Liver (tissue), 9 donors: Measurements from ENCODE around the gene SEC14L3. TPM values are rescaled to one million over a fixed set of nuclear protein-coding genes. Genes with fewer than 3 reads are reported as not detected.

Experiments used
- DNase-seq: peaks from one replicate; pipeline ENCODE4 v3.0.0-alpha.2; 2017; ENCODE audit warnings: low spot score
- H3K27ac ChIP-seq, 2 donors: one replicate each; pipeline ENCODE4 v1.7.0; 2013; ENCODE audit warnings: inconsistent platforms in 2 of 2, low read length in 2 of 2, control low read depth in 1 of 2, low read depth in 1 of 2, mild to moderate bottlenecking in 1 of 2
- H3K27me3 ChIP-seq, 4 donors: one replicate each; pipeline versions ENCODE4 v1.6.1 to v1.7.0; 2013; ENCODE audit warnings: low read length in 3 of 4, inconsistent platforms in 1 of 4, mild to moderate bottlenecking in 1 of 4, moderate library complexity in 1 of 4; ENCODE audit not compliant: control insufficient read depth in 4 of 4, insufficient read depth in 4 of 4
- H3K36me3 ChIP-seq, 4 donors: one replicate each; pipeline versions ENCODE4 v1.6.1 to v1.7.0; 2013; ENCODE audit warnings: low read length in 3 of 4, mild to moderate bottlenecking in 3 of 4, low read depth in 1 of 4, moderate library complexity in 1 of 4; ENCODE audit not compliant: control insufficient read depth in 4 of 4, insufficient read depth in 3 of 4
- H3K4me1 ChIP-seq, 4 donors: one replicate each; pipeline versions ENCODE4 v1.6.1 to v1.7.0; 2013; ENCODE audit warnings: low read length in 3 of 4, mild to moderate bottlenecking in 3 of 4, moderate library complexity in 1 of 4; ENCODE audit not compliant: control insufficient read depth in 4 of 4, insufficient read depth in 4 of 4
- H3K4me3 ChIP-seq, 3 donors: one replicate each; pipeline versions ENCODE4 v1.6.1 to v1.7.0; 2013; ENCODE audit warnings: low read length in 3 of 3, control low read depth in 1 of 3, low read depth in 1 of 3, mild to moderate bottlenecking in 1 of 3
- H3K9ac ChIP-seq, 2 donors: one replicate each; pipeline ENCODE4 v1.7.0; 2013; ENCODE audit warnings: low read length in 2 of 2, mild to moderate bottlenecking in 2 of 2, moderate library complexity in 2 of 2, control low read depth in 1 of 2, low read depth in 1 of 2
- H3K9me3 ChIP-seq, 4 donors: one replicate each; pipeline versions ENCODE4 v1.6.1 to v1.7.0; 2013; ENCODE audit warnings: low read length in 3 of 4; ENCODE audit not compliant: control insufficient read depth in 4 of 4
- EGR1 ChIP-seq, 2 donors: IDR thresholded peaks; 2 replicates each; pipeline ENCODE4 v1.6.1; 2016 to 2018; ENCODE audit warnings: antibody characterized with exemption in 2 of 2, low read depth in 2 of 2
- FOXA1 ChIP-seq: IDR thresholded peaks from 2 replicates; pipeline ENCODE4 v1.6.1; 2016; ENCODE audit warnings: antibody characterized with exemption
- FOXA2 ChIP-seq: IDR thresholded peaks from 2 replicates; pipeline ENCODE4 v1.6.1; 2016; ENCODE audit warnings: antibody characterized with exemption
- GABPA ChIP-seq, 2 donors: IDR thresholded peaks in 1 of 2; conservative IDR thresholded peaks in 1 of 2; 2 replicates each; pipeline ENCODE4 v1.6.1; 2016; ENCODE audit warnings: antibody characterized with exemption in 2 of 2, mild to moderate bottlenecking in 1 of 2, moderate library complexity in 1 of 2
- HNF4A ChIP-seq, 2 donors: conservative IDR thresholded peaks; 2 replicates each; pipeline ENCODE4 v1.6.1; 2016; ENCODE audit warnings: antibody characterized with exemption in 2 of 2, mild to moderate bottlenecking in 2 of 2
- HNF4G ChIP-seq: IDR thresholded peaks from 2 replicates; pipeline ENCODE4 v1.6.1; 2016; ENCODE audit warnings: antibody characterized with exemption
- JUND ChIP-seq, 2 donors: IDR thresholded peaks; 2 replicates each; pipeline ENCODE4 v1.6.1; 2016; ENCODE audit warnings: antibody characterized with exemption in 2 of 2
- NR2F2 ChIP-seq: IDR thresholded peaks from 2 replicates; pipeline ENCODE4 v1.6.1; 2016; ENCODE audit warnings: antibody characterized with exemption
- RAD21 ChIP-seq, 2 donors: IDR thresholded peaks; 2 replicates each; pipeline ENCODE4 v1.6.1; 2016; ENCODE audit warnings: antibody characterized with exemption in 2 of 2, mild to moderate bottlenecking in 2 of 2
- RXRA ChIP-seq, 2 donors: IDR thresholded peaks; 2 replicates each; pipeline ENCODE4 v1.6.1; 2017 to 2018; ENCODE audit warnings: antibody characterized with exemption in 2 of 2, mild to moderate bottlenecking in 1 of 2
- SP1 ChIP-seq: IDR thresholded peaks from 2 replicates; pipeline ENCODE4 v1.6.1; 2018; ENCODE audit warnings: antibody characterized with exemption, mild to moderate bottlenecking
- TAF1 ChIP-seq: conservative IDR thresholded peaks from 2 replicates; pipeline ENCODE4 v1.6.1; 2016; ENCODE audit warnings: antibody characterized with exemption, mild to moderate bottlenecking
- YY1 ChIP-seq: IDR thresholded peaks from 2 replicates; pipeline ENCODE4 v1.6.1; 2016; ENCODE audit warnings: antibody characterized with exemption, mild to moderate bottlenecking
- WGBS: extraction: QIAGEN DNeasy Blood & Tissue Kit; methylation state at CpG from one replicate; pipeline ENCODE4 v1.1.7; 2013; 5-methylcytosine and 5-hydroxymethylcytosine counted together
- polyA plus RNA-seq, 2 donors: library from polyadenylated mRNA; stranded (reverse) in 1 of 2; unstranded in 1 of 2; fragments of 200-250 nt in 1 of 2; fragments of >200 nt in 1 of 2; fragmentation: Nextera tagmentation in 1 of 2; extraction: Ambion mirVana in 1 of 2; gene quantifications; one replicate each; pipeline versions ENCODE4 v1.2.1 to v1.2.3, GENCODE V29; 2013 to 2015
- total RNA-seq, 2 donors: library from RNA; depleted of rRNA; stranded (reverse); fragments of >200 nt; gene quantifications; one replicate each; pipeline ENCODE4 v1.2.3, GENCODE V29; 2014
- TF ChIP-seq, protein P1 (sequence below): IDR thresholded peaks from 2 replicates; pipeline ENCODE4 v1.6.1; 2016; ENCODE audit warnings: antibody characterized with exemption, mild to moderate bottlenecking
- TF ChIP-seq, protein P2 (sequence below): IDR thresholded peaks from 2 replicates; pipeline ENCODE4 v1.6.1; 2016; ENCODE audit warnings: antibody characterized with exemption
- TF ChIP-seq, protein P3 (sequence below): fragments of 150-350 bp; IDR thresholded peaks from 2 replicates; pipeline ENCODE4 v1.5.1; 2017; ENCODE audit warnings: improper control_type of control experiment, low read depth, low read length; ENCODE audit not compliant: missing input control
- TF ChIP-seq, protein P4 (sequence below): IDR thresholded peaks from 2 replicates; pipeline ENCODE4 v1.6.1; 2016; ENCODE audit warnings: antibody characterized with exemption
- donor health status: healthy.
- donor health status: healthy.
- donor health status: healthy.
- donor health status: healthy.
- donor health status: healthy.

The SEC14L3 gene
- total and polyA plus RNA-seq, 4 donors: 0.32 to 0.33 TPM; not detected in 2

DNA sequence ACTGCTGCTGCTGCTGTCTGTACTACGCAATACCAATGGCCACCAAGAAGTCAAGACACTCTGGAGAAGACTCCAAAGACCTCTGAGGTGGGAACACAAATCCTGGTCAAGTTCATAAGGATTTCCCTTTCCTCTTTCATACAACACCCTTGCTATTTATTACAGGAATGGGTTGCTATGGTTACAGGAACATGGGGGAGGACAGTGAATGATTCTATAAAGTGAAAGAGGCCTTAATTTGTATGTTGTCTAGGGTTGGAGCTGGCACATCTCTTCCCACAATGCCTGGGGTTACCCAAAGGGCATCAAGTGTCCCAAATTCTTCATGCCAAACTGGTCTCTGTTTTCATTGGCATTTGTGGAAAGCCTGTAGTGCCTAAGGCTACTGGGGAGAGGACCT, 11.4 kb upstream of the SEC14L3 start:
- H3K27me3 ChIP-seq: no peaks in the 10 kb centered on the region
- peaks cover 4 to 26% (median 14%) of the 10 kb centered on the region in 4 donors for H3K4me1 ChIP-seq
- no peak overlapping the region for H3K9ac ChIP-seq
- no peak for TF ChIP-seq RAD21 (IDR thresholded peaks at IDR 0.05)
- TF ChIP-seq HNF4G: no peak
- no peak for TF ChIP-seq JUND (IDR thresholded peaks at IDR 0.05)
- TF ChIP-seq, protein P1, sequence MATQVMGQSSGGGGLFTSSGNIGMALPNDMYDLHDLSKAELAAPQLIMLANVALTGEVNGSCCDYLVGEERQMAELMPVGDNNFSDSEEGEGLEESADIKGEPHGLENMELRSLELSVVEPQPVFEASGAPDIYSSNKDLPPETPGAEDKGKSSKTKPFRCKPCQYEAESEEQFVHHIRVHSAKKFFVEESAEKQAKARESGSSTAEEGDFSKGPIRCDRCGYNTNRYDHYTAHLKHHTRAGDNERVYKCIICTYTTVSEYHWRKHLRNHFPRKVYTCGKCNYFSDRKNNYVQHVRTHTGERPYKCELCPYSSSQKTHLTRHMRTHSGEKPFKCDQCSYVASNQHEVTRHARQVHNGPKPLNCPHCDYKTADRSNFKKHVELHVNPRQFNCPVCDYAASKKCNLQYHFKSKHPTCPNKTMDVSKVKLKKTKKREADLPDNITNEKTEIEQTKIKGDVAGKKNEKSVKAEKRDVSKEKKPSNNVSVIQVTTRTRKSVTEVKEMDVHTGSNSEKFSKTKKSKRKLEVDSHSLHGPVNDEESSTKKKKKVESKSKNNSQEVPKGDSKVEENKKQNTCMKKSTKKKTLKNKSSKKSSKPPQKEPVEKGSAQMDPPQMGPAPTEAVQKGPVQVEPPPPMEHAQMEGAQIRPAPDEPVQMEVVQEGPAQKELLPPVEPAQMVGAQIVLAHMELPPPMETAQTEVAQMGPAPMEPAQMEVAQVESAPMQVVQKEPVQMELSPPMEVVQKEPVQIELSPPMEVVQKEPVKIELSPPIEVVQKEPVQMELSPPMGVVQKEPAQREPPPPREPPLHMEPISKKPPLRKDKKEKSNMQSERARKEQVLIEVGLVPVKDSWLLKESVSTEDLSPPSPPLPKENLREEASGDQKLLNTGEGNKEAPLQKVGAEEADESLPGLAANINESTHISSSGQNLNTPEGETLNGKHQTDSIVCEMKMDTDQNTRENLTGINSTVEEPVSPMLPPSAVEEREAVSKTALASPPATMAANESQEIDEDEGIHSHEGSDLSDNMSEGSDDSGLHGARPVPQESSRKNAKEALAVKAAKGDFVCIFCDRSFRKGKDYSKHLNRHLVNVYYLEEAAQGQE: no peak
- no peak for TF ChIP-seq SP1
- no peak for TF ChIP-seq GABPA (IDR thresholded peaks at IDR 0.05 in 1 of 2, conservative IDR thresholded peaks at IDR 0.05 in 1 of 2)
- no peak for TF ChIP-seq YY1
- no peak for TF ChIP-seq FOXA2
- no peaks in the 10 kb centered on the region for H3K36me3 ChIP-seq
- no peaks in the 10 kb centered on the region for H3K9me3 ChIP-seq
- DNase-seq: no peak
- H3K27ac ChIP-seq: no peak overlapping the region
- no peak overlapping the region for H3K4me3 ChIP-seq
- WGBS: 95% methylated on average over 1 of the region's 1 CpG

DNA sequence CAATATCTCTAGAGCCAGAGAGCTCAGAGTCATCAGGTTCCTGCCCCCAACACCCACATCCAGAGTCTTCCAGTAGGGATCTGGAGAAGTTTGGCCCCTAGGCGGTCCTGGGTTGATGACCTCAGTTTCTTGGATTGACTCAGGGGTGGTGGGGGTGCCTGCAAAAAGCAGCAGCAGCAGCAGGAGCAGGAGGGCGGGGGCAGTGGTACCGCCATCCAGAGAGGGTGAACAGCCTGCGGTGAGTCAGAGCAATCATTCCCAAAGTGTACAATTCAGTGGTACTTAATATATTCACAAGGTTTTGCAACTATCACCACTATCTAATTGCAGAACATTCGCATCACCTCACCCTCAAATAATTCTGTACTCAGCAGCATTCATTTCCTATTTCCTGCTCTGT, 9.9 kb upstream of the SEC14L3 start:
- no peak overlapping the region for H3K4me3 ChIP-seq
- peaks cover under 1 to 21% (median 13%) of the 10 kb centered on the region in 4 donors for H3K4me1 ChIP-seq
- TF ChIP-seq, protein P2, sequence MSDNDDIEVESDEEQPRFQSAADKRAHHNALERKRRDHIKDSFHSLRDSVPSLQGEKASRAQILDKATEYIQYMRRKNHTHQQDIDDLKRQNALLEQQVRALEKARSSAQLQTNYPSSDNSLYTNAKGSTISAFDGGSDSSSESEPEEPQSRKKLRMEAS: no peak
- no peak for TF ChIP-seq FOXA1
- no peak for TF ChIP-seq SP1
- no peak for TF ChIP-seq HNF4G
- no peak for TF ChIP-seq RXRA (IDR thresholded peaks at IDR 0.05)
- no peak for TF ChIP-seq HNF4A (conservative IDR thresholded peaks at IDR 0.05)
- no peak for TF ChIP-seq TAF1
- H3K9me3 ChIP-seq: no peaks in the 10 kb centered on the region
- H3K27me3 ChIP-seq: no peaks in the 10 kb centered on the region
- no peak overlapping the region for H3K27ac ChIP-seq
- H3K36me3 ChIP-seq: no peaks in the 10 kb centered on the region
- 88% methylated on average over 5 of the region's 5 CpGs for WGBS
- H3K9ac ChIP-seq: no peak overlapping the region
- DNase-seq: no peak

DNA sequence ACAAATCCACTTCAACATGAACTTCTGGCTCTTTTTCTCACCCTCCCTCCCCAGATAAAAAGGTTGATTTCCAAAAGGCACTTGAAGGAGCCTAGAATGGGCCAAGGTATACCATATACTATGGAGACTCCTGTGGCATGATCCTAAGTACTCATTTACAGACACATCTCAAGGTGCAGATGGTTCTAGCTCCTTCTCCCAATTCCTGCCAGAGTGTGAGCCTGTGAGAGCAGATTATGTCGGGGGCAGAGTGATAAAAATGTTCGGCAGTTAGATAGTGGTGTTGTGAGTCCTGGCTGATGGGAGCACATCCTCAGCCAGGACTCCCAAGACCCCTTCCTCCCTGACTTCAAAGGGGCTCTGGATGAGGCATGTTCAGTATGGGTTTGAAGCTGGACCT, 8.2 kb upstream of the SEC14L3 start:
- Histone ChIP-seq H3K9ac (no peak overlapping the region), H3K36me3 (no peaks in the 10 kb centered on the region), H3K27me3 (no peaks in the 10 kb centered on the region), H3K27ac (no peak overlapping the region), H3K4me3 (no peak overlapping the region), H3K4me1 (peaks cover 0 to 7% (median 3%) of the 10 kb centered on the region in 4 donors), H3K9me3 (no peaks in the 10 kb centered on the region)
- no peak for DNase-seq
- 85% methylated on average over 2 of the region's 2 CpGs for WGBS
- no peak for TF ChIP-seq EGR1 (IDR thresholded peaks at IDR 0.05; ENCODE audit: low read depth in 2 of 2)
- TF ChIP-seq, protein P3, sequence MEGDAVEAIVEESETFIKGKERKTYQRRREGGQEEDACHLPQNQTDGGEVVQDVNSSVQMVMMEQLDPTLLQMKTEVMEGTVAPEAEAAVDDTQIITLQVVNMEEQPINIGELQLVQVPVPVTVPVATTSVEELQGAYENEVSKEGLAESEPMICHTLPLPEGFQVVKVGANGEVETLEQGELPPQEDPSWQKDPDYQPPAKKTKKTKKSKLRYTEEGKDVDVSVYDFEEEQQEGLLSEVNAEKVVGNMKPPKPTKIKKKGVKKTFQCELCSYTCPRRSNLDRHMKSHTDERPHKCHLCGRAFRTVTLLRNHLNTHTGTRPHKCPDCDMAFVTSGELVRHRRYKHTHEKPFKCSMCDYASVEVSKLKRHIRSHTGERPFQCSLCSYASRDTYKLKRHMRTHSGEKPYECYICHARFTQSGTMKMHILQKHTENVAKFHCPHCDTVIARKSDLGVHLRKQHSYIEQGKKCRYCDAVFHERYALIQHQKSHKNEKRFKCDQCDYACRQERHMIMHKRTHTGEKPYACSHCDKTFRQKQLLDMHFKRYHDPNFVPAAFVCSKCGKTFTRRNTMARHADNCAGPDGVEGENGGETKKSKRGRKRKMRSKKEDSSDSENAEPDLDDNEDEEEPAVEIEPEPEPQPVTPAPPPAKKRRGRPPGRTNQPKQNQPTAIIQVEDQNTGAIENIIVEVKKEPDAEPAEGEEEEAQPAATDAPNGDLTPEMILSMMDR: no peak
- TF ChIP-seq RXRA (IDR thresholded peaks at IDR 0.05): no peak
- TF ChIP-seq, protein P2: no peak
- TF ChIP-seq FOXA1: no peak
- TF ChIP-seq FOXA2: no peak
- no peak for TF ChIP-seq HNF4A (conservative IDR thresholded peaks at IDR 0.05)
- no peak for TF ChIP-seq JUND (IDR thresholded peaks at IDR 0.05)
- TF ChIP-seq, protein P4, sequence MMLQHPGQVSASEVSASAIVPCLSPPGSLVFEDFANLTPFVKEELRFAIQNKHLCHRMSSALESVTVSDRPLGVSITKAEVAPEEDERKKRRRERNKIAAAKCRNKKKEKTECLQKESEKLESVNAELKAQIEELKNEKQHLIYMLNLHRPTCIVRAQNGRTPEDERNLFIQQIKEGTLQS: no peak
- TF ChIP-seq GABPA (IDR thresholded peaks at IDR 0.05 in 1 of 2, conservative IDR thresholded peaks at IDR 0.05 in 1 of 2): no peak
- TF ChIP-seq, protein P1: no peak
- TF ChIP-seq TAF1: no peak
- no peak for TF ChIP-seq NR2F2
